HG03442 (cell line): Measurements from ENCODE around the gene SEMA4G.

Experiments
- ATAC-seq: cut with Tn5 transposase; IDR thresholded peaks from one replicate; pipeline ENCODE4 v1.9.1; 2021; ENCODE audit warnings: mild to moderate bottlenecking, moderate library complexity; ENCODE audit not compliant: unreplicated experiment

Gene SEMA4G

GRCh38 chr10:100987685-100988049 lies 18.4 kb downstream of the SEMA4G start:
- no peak for ATAC-seq

- ATAC-seq: no peak
Measured at GRCh38 chr10:100988166-100988565, 18.9 kb downstream of the SEMA4G start.

- no peak for ATAC-seq
Measured at GRCh38 chr10:100989088-100989487, 19.8 kb downstream of the SEMA4G start.

- ATAC-seq: no peak
Measured at GRCh38 chr10:100993986-100994708, 24.8 kb downstream of the SEMA4G start.

- no peak for ATAC-seq
Measured at GRCh38 chr10:100995181-100995580, 25.9 kb downstream of the SEMA4G start.

- no peak for ATAC-seq
Measured at GRCh38 chr10:100996678-100997359, 27.5 kb downstream of the SEMA4G start.

GRCh38 chr10:100997360-100998182 lies 28.3 kb downstream of the SEMA4G start:
- ATAC-seq: no peak

- ATAC-seq: no peak
Measured at GRCh38 chr10:100998183-100998990, 29.1 kb downstream of the SEMA4G start.

GRCh38 chr10:100998991-100999741 lies 29.9 kb downstream of the SEMA4G start:
- peak; percentile 44 for ATAC-seq

GRCh38 chr10:100999742-101000126 lies 30.4 kb downstream of the SEMA4G start, which contains the start of gene LZTS2:
LZTS2 (plus strand) TSS chr10:100999808; CDS start chr10:101002539, 2,731 bp downstream.
- ATAC-seq: no peak

- no peak for ATAC-seq
Measured at GRCh38 chr10:101000127-101000914, 31.0 kb downstream of the SEMA4G start.

- no peak for ATAC-seq
Measured at GRCh38 chr10:101000915-101001658, 31.8 kb downstream of the SEMA4G start.

GRCh38 chr10:101001659-101002035 lies 32.3 kb downstream of the SEMA4G start:
- ATAC-seq: no peak

- ATAC-seq: no peak
Measured at GRCh38 chr10:101002456-101002855, 33.2 kb downstream of the SEMA4G start.

GRCh38 chr10:101003639-101004206 lies 34.4 kb downstream of the SEMA4G start:
- no peak for ATAC-seq

GRCh38 chr10:101005361-101005760 lies 36.1 kb downstream of the SEMA4G start:
- ATAC-seq: no peak

GRCh38 chr10:101005869-101006567 lies 36.7 kb downstream of the SEMA4G start:
- ATAC-seq: no peak
